Peyer's patch (tissue), 4 donors: Measurements from ENCODE around the gene SMG6. TPM values are rescaled to one million over a fixed set of nuclear protein-coding genes. Genes with fewer than 3 reads are reported as not detected.

Experiments
- DNase-seq, 3 donors: peaks; one replicate each; pipeline ENCODE4 v3.0.0-alpha.2; 2017 to 2019
- H3K27ac ChIP-seq, 4 donors: fragments of 200-600 bp; sonication (generic); one replicate each; pipeline ENCODE4 v1.5.1; 2016 to 2019
- H3K27me3 ChIP-seq, 2 donors: fragments of 200-600 bp; sonication (generic); one replicate each; pipeline ENCODE4 v1.5.1; 2019
- H3K36me3 ChIP-seq, 3 donors: fragments of 200-600 bp; sonication (generic); one replicate each; pipeline ENCODE4 v1.5.1; 2016 to 2019
- H3K4me1 ChIP-seq, 4 donors: fragments of 200-600 bp; sonication (generic); one replicate each; pipeline ENCODE4 v1.5.1; 2016 to 2019
- H3K4me3 ChIP-seq, 4 donors: fragments of 200-600 bp; sonication (generic); 1 replicate in 3 of 4; 2 replicates in 1 of 4; pipeline ENCODE4 v1.5.1; 2016 to 2019; ENCODE audit warnings: mild to moderate bottlenecking in 1 of 4
- H3K9me3 ChIP-seq, 4 donors: fragments of 200-600 bp; sonication (generic); one replicate each; pipeline ENCODE4 v1.5.1; 2016 to 2019; ENCODE audit warnings: mild to moderate bottlenecking in 1 of 4
- CTCF ChIP-seq, 6 experiments: fragments of 450-650 bp in 4 of 6; fragments of 200-600 bp in 2 of 6; sonication (generic) in 1 of 6; IDR thresholded peaks; one replicate each; pipeline ENCODE4 v1.5.1; 2017 to 2019; ENCODE audit warnings: antibody characterized with exemption in 6 of 6, mild to moderate bottlenecking in 3 of 6, moderate library complexity in 1 of 6
- POLR2A ChIP-seq, 2 donors: fragments of 450-650 bp; IDR thresholded peaks; one replicate each; pipeline ENCODE4 v1.5.1; 2017; ENCODE audit warnings: antibody characterized with exemption in 2 of 2, mild to moderate bottlenecking in 2 of 2, moderate library complexity in 2 of 2
- total RNA-seq, 4 donors: library from RNA; depleted of rRNA; stranded (reverse); fragments of >200 nt; gene quantifications; one replicate each; pipeline ENCODE4 v1.1.0, GENCODE V29; 2016

Gene SMG6
- total RNA-seq, 4 donors from 2014 or later: 33.3 to 139 (median 67.4) TPM

GRCh38 chr17:2108170-2108569 is 195.4 kb downstream of the SMG6 start:
- TF ChIP-seq POLR2A (IDR thresholded peaks at IDR 0.05): no peak
- TF ChIP-seq CTCF (IDR thresholded peaks at IDR 0.05): no peak

DNA sequence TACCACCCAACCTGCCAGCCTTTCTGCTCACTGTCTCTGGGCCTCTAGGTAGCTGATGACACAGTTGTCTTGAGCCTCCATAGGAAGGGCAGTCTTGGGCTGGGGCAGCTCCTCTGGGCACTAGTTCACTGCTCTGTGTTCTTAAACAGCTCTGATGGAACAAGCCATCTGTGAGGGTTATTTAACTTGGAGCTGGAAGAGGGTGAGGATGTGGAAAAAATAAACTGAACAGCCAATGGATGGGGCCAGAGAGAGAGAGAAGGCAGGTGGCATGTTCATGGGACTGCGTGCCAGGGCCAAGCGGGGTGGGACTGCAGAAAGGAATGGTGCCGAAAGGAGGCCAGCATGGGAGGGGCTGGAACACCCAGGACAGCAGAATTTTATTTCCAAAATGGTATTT is 196.1 kb downstream of the SMG6 start:
- H3K27ac ChIP-seq: no peak overlapping the region
- TF ChIP-seq CTCF (IDR thresholded peaks at IDR 0.05) (no peak), POLR2A (IDR thresholded peaks at IDR 0.05) (no peak)
- DNase-seq: no peak
- H3K4me1 ChIP-seq: peaks cover 0 to 18% (median 0%) of the 10 kb centered on the region in 4 donors
- H3K36me3 ChIP-seq: no peaks in the 10 kb centered on the region
- no peaks in the 10 kb centered on the region for H3K27me3 ChIP-seq
- no peaks in the 10 kb centered on the region for H3K9me3 ChIP-seq
- H3K4me3 ChIP-seq: no peak overlapping the region

More at GRCh38 chr17:2108170-2108569, 195.4 kb downstream of the SMG6 start:
- H3K4me1 ChIP-seq: peaks cover 0 to 18% (median 0%) of the 10 kb centered on the region in 4 donors
- no peaks in the 10 kb centered on the region for H3K27me3 ChIP-seq
- no peak for DNase-seq
- H3K36me3 ChIP-seq: no peaks in the 10 kb centered on the region
- no peak overlapping the region for H3K4me3 ChIP-seq
- no peak overlapping the region for H3K27ac ChIP-seq
- no peaks in the 10 kb centered on the region for H3K9me3 ChIP-seq

DNA sequence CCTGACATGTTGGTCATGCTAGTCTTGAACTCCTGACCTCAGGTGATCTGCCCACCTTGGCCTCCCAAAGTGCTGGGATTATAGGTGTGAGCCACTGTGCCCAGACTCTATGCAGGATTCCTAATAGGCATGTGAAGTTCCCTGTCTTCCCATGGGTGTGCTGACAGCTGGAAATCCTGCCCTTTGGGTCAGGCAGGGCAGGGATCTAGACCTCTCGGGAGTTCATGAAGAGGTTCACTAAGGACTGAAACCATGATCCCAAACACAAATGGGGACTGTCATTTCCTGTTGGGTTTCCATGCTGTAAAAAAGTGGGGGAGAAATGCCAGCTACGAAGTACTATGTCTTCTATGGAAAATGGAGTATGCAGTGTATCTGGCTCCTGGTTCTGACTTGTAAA is 196.5 kb downstream of the SMG6 start:
- TF ChIP-seq POLR2A (IDR thresholded peaks at IDR 0.05) (no peak), CTCF (IDR thresholded peaks at IDR 0.05) (no peak)
- H3K27ac ChIP-seq: peak overlapping the region in 1 of 4 donors; percentile 25

DNA sequence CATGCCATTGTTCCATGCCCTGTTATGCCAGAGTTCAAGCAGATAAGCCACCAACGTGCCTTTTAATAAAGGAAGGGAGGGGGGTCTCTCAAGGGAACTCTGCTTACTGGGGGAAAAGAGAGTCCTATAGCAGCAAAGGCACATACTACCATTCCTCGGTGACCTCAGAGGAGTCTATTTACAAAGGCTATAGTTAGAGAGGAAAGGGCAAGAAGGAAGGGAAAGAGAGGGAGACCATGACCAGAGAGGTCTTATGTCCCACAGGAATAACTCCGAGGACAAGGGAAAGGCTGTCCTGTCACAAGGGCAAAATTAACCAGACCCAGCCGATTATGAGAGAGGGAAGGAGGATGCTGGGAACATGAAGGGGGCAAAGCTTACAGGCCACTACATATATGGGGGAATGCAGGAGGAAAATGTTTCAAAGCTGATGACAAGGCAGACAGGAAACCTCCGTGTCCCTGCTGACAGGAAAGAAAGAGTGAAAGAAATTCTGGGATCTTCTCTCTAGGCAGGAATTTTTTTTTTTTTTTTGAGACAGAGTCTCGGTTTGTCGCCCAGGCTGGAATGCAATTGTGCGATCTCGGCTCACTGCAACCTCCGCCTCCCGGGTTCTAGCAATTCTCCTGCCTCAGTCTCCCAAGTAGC is 197.2 kb downstream of the SMG6 start:
- TF ChIP-seq CTCF (IDR thresholded peaks at IDR 0.05) (no peak), POLR2A (IDR thresholded peaks at IDR 0.05) (no peak)
- DNase-seq: no peak
- no peak overlapping the region for H3K27ac ChIP-seq

More for the DNA sequence above, 196.5 kb downstream of the SMG6 start:
- Histone ChIP-seq H3K9me3 (no peaks in the 10 kb centered on the region), H3K36me3 (no peaks in the 10 kb centered on the region), H3K27me3 (no peaks in the 10 kb centered on the region), H3K4me1 (peaks cover 0 to 19% (median 0%) of the 10 kb centered on the region in 4 donors), H3K4me3 (no peak overlapping the region)
- no peak for DNase-seq

GRCh38 chr17:2105663-2106062 is 197.9 kb downstream of the SMG6 start:
- no peak for DNase-seq

More for the DNA sequence above, 197.2 kb downstream of the SMG6 start:
- Histone ChIP-seq H3K4me3 (no peak overlapping the region), H3K4me1 (peaks cover 0 to 26% (median 0%) of the 10 kb centered on the region in 4 donors), H3K27me3 (no peaks in the 10 kb centered on the region), H3K9me3 (no peaks in the 10 kb centered on the region), H3K36me3 (no peaks in the 10 kb centered on the region)

More at GRCh38 chr17:2105663-2106062, 197.9 kb downstream of the SMG6 start:
- peaks cover 0 to 32% (median 0%) of the 10 kb centered on the region in 4 donors for H3K4me1 ChIP-seq
- TF ChIP-seq POLR2A (IDR thresholded peaks at IDR 0.05): no peak
- TF ChIP-seq CTCF (IDR thresholded peaks at IDR 0.05): no peak
- H3K4me3 ChIP-seq: no peak overlapping the region
- H3K27me3 ChIP-seq: no peaks in the 10 kb centered on the region
- H3K9me3 ChIP-seq: no peaks in the 10 kb centered on the region
- no peak overlapping the region for H3K27ac ChIP-seq
- H3K36me3 ChIP-seq: no peaks in the 10 kb centered on the region
